NB4 (cell line): Measurements from ENCODE around the gene BPIFB6.

Source experiments
- DNase-seq: peaks from one replicate; pipeline ENCODE4 v3.0.0; 2010; ENCODE audit warnings: low read depth
- H3K4me3 ChIP-seq: one replicate; pipeline ENCODE4 v1.5.1; 2011; ENCODE audit warnings: mild to moderate bottlenecking, low read depth, low read length, moderate library complexity
- MYC ChIP-seq: IDR thresholded peaks from 2 replicates; pipeline ENCODE4 v1.6.1; 2011; ENCODE audit warnings: low read depth, low read length
- POLR2A ChIP-seq: IDR thresholded peaks from 2 replicates; pipeline ENCODE4 v1.6.1; 2011; ENCODE audit warnings: mild to moderate bottlenecking; ENCODE audit not compliant: insufficient read length; ENCODE audit errors: extremely low read depth
- TF ChIP-seq, protein P1 (sequence below): IDR thresholded peaks from one replicate; pipeline ENCODE4 v1.5.1; 2012; ENCODE audit warnings: low read depth, low read length
- TF ChIP-seq, protein P2 (sequence below): IDR thresholded peaks from 2 replicates; pipeline ENCODE4 v1.6.1; 2011; ENCODE audit warnings: low read depth, low read length

The BPIFB6 gene

DNA sequence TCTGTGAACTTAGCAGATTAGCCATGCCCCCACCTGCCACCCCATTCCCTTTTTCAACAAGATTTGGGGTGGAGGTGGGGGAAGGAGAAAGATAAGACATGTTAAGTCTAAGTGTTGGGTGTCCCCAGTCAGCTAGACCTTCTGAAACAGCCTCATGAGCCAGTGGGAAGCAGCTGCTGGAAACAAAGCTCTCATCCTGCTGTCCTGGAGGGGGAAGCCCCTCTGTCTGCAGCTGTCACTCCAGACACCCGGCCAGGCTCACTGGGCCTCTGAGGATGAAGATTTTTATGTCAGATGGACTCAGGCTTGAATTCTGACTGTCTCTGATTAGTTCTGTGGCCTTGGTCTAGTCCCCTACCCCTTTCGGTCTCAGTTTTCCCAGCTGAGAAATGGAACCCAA, 23.3 kb downstream of the BPIFB6 start:
- DNase-seq, result no peak
- TF ChIP-seq, protein P1, sequence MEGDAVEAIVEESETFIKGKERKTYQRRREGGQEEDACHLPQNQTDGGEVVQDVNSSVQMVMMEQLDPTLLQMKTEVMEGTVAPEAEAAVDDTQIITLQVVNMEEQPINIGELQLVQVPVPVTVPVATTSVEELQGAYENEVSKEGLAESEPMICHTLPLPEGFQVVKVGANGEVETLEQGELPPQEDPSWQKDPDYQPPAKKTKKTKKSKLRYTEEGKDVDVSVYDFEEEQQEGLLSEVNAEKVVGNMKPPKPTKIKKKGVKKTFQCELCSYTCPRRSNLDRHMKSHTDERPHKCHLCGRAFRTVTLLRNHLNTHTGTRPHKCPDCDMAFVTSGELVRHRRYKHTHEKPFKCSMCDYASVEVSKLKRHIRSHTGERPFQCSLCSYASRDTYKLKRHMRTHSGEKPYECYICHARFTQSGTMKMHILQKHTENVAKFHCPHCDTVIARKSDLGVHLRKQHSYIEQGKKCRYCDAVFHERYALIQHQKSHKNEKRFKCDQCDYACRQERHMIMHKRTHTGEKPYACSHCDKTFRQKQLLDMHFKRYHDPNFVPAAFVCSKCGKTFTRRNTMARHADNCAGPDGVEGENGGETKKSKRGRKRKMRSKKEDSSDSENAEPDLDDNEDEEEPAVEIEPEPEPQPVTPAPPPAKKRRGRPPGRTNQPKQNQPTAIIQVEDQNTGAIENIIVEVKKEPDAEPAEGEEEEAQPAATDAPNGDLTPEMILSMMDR, result no peak
- TF ChIP-seq, protein P2, sequence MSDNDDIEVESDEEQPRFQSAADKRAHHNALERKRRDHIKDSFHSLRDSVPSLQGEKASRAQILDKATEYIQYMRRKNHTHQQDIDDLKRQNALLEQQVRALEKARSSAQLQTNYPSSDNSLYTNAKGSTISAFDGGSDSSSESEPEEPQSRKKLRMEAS, result no peak
- TF ChIP-seq MYC (no peak), POLR2A (no peak)
- no peak overlapping the region for H3K4me3 ChIP-seq

GRCh38 chr20:33059136-33059535, 27.7 kb downstream of the BPIFB6 start:
- H3K4me3 ChIP-seq, result no peak overlapping the region
- no peak for DNase-seq
- TF ChIP-seq, protein P2, result no peak
- no peak for TF ChIP-seq POLR2A
- no peak for TF ChIP-seq MYC
- TF ChIP-seq, protein P1, result no peak

GRCh38 chr20:33059741-33060390, 28.4 kb downstream of the BPIFB6 start:
- TF ChIP-seq, protein P1, result no peak
- TF ChIP-seq MYC (no peak), POLR2A (no peak)
- TF ChIP-seq, protein P2, result no peak
- no peak for DNase-seq

DNA sequence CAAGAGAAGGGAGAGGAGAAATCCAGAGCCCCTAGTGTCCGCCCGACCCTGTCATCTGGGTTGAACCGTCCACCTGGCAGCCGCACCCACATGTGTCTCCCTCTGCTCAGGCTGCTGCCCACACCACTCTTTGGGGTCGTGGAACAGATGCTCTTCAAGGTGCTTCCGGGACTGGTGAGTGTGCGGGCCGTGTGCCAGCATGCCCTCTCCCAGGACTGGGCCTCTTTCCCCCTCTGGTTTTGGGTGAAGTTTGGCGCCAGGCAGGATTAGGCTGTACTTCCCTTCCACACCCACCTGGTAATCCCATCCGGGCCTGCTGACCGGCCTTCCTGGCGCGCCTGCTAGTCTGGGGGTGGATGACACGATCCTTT, 30.2 kb downstream of the BPIFB6 start:
- no peak for DNase-seq
- H3K4me3 ChIP-seq, result no peak overlapping the region
- TF ChIP-seq MYC (no peak), POLR2A (no peak)
- TF ChIP-seq, protein P1, result no peak
- TF ChIP-seq, protein P2, result no peak

More at GRCh38 chr20:33059741-33060390, 28.4 kb downstream of the BPIFB6 start:
- no peak overlapping the region for H3K4me3 ChIP-seq

- no peak overlapping the region for H3K4me3 ChIP-seq
- DNase-seq, result no peak
- TF ChIP-seq, protein P1, result no peak
These were observed 30.8 kb downstream of the BPIFB6 start for GRCh38 chr20:33062105-33062824.

DNA sequence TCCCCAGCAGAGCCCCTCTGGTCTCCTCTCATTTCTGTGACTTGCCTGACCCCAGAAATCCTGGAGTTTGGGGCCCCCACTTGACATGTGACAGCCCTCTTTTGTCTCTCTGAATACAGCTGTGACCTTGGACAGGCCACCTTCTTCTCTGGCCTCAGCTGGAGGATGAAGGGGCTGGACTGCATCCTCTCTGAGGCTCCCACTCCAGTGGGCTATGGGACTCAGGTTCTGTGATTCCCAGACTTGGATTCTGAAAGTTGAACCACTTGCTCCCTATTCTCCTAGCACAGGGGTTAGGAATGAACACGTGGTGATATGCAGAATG, 31.3 kb downstream of the BPIFB6 start:
- TF ChIP-seq, protein P1, result no peak
- TF ChIP-seq POLR2A, result no peak
- TF ChIP-seq MYC, result no peak
- TF ChIP-seq, protein P2, result no peak
- H3K4me3 ChIP-seq, result no peak overlapping the region
- no peak for DNase-seq
